H1 (cell line): ENCODE results near the gene TMED9. TPM values are rescaled to one million over a fixed set of nuclear protein-coding genes. Genes with fewer than 3 reads are reported as not detected.

Experiments
- POU5F1 ChIP-seq: IDR thresholded peaks from 2 replicates; pipeline ENCODE4 v1.6.1; 2011; ENCODE audit warnings: low read depth, mild to moderate bottlenecking, low read length, moderate library complexity
- polyA plus RNA-seq, 7 experiments: library from polyadenylated mRNA; depleted of rRNA in 3 of 7; stranded (reverse) in 5 of 7; unstranded in 2 of 7; fragments of >200 nt in 5 of 7; fragments of 200-250 nt in 2 of 7; gene quantifications; 1 replicate in 5 of 7; 2 replicates in 1 of 7; 4 replicates in 1 of 7; pipeline versions ENCODE4 v1.2.1 to v1.2.3, GENCODE V29; 2011 to 2013; ENCODE audit warnings: missing spikeins in 2 of 7, mixed read lengths in 2 of 7
- total RNA-seq: library from RNA; stranded (reverse); fragmentation: NEBNext Ultra II Directional; extraction: Animal tissue kit (Norgen Biotek cat#: 25700); gene quantifications from 2 replicates; pipeline ENCODE4 v1.2.1, GENCODE V29; 2021

TMED9 gene
- total and polyA plus RNA-seq, 2 of the 8 experiments (the other 6 are each of a cell fraction or from before 2014, with no cell fraction given), result 130 to 160 TPM

DNA sequence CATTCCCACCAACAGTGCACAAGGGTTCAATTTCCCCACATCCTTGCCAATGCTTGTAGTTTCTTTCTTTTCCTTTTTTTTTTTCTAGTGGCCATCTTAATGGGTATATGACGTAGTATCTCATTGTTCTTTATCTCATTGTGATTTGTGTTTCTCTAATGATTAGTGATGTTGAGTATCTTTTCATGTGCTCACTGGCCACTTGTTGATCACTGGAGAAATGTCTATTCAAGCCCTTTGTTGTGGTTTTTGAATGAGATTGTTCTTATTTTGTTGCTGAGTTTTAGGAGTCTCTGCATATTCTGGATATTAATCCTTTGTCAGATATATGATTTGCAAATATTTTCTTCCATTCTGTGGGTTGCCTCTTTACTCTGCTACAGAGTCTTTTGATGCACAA is 1.6 kb upstream of the TMED9 start (continued):
- no peak for TF ChIP-seq POU5F1
